Measurements from ENCODE around the gene CDH12. TPM values are rescaled to one million over a fixed set of nuclear protein-coding genes. Genes with fewer than 3 reads are reported as not detected.

CDH12 gene
- total RNA-seq, 1 donor from 2014 or later = 0.26 TPM

GRCh38 chr5:22846693-22847092 lies 6.5 kb downstream of the CDH12 start:
- H3K27ac Mint-ChIP-seq (ENCODE audit: unreplicated experiment) = no peak overlapping the region
- no peaks in the 10 kb centered on the region for H3K4me1 Mint-ChIP-seq (ENCODE audit: unreplicated experiment)
- H3K36me3 Mint-ChIP-seq (ENCODE audit: low read depth, unreplicated experiment) = no peaks in the 10 kb centered on the region
- H3K27me3 Mint-ChIP-seq (ENCODE audit: unreplicated experiment) = no peaks in the 10 kb centered on the region
- no peak overlapping the region for H3K4me3 Mint-ChIP-seq (ENCODE audit: unreplicated experiment)
- no peak for DNase-seq (ENCODE audit: low spot score)
- TF ChIP-seq, protein P1, sequence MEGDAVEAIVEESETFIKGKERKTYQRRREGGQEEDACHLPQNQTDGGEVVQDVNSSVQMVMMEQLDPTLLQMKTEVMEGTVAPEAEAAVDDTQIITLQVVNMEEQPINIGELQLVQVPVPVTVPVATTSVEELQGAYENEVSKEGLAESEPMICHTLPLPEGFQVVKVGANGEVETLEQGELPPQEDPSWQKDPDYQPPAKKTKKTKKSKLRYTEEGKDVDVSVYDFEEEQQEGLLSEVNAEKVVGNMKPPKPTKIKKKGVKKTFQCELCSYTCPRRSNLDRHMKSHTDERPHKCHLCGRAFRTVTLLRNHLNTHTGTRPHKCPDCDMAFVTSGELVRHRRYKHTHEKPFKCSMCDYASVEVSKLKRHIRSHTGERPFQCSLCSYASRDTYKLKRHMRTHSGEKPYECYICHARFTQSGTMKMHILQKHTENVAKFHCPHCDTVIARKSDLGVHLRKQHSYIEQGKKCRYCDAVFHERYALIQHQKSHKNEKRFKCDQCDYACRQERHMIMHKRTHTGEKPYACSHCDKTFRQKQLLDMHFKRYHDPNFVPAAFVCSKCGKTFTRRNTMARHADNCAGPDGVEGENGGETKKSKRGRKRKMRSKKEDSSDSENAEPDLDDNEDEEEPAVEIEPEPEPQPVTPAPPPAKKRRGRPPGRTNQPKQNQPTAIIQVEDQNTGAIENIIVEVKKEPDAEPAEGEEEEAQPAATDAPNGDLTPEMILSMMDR (IDR thresholded peaks at IDR 0.05; ENCODE audit: unreplicated experiment) = no peak
- no peaks in the 10 kb centered on the region for H3K9me3 Mint-ChIP-seq (ENCODE audit: unreplicated experiment)

DNA sequence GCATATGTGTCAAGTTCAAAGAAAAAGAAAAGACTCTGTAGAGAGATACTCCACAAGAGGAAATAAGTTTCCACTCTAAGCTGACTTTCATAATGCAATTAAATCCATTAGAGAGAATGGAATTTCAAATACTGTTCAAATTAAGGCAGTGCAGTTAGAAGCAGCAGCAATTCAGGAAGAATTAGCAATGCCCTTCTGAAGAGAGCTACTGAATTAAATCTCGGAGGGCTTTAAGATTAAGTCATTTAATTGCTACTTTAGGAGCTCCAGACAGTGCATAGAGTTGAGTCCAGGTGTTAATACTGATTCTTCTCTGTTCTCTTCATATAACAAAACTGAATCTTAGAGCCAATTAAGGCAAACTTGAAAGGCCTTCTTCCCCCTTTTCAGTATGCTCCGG lies 8.5 kb downstream of the CDH12 start:
- H3K4me3 Mint-ChIP-seq (ENCODE audit: unreplicated experiment) = no peak overlapping the region
- DNase-seq (ENCODE audit: low spot score) = no peak
- no peaks in the 10 kb centered on the region for H3K36me3 Mint-ChIP-seq (ENCODE audit: low read depth, unreplicated experiment)
- H3K27ac Mint-ChIP-seq (ENCODE audit: unreplicated experiment) = no peak overlapping the region
- H3K9me3 Mint-ChIP-seq (ENCODE audit: unreplicated experiment) = no peaks in the 10 kb centered on the region
- no peaks in the 10 kb centered on the region for H3K27me3 Mint-ChIP-seq (ENCODE audit: unreplicated experiment)
- TF ChIP-seq, protein P1 (IDR thresholded peaks at IDR 0.05; ENCODE audit: unreplicated experiment) = no peak
- no peaks in the 10 kb centered on the region for H3K4me1 Mint-ChIP-seq (ENCODE audit: unreplicated experiment)

DNA sequence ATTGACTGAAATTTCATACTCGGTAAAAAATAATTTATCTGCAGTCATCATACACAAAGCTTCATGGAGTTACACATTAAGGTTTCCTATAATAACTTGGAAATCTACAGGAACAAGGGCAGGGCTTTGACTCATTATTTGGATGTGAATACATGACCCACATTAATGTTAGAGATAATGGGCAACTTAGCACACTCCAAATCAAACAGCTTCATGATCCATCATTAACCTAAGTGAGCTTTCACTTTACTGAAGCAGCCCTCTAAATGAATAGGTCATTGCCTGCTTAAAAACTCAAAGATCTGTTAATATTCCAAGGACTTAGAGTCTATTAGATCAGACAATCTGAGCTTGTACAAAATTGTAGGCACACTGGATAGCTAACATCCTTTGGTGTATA lies 9.0 kb downstream of the CDH12 start:
- TF ChIP-seq, protein P1 (IDR thresholded peaks at IDR 0.05; ENCODE audit: unreplicated experiment) = no peak
- Mint-ChIP-seq H3K27me3 (ENCODE audit: unreplicated experiment) (no peaks in the 10 kb centered on the region), H3K36me3 (ENCODE audit: low read depth, unreplicated experiment) (no peaks in the 10 kb centered on the region), H3K4me3 (ENCODE audit: unreplicated experiment) (no peak overlapping the region), H3K4me1 (ENCODE audit: unreplicated experiment) (no peaks in the 10 kb centered on the region), H3K9me3 (ENCODE audit: unreplicated experiment) (no peaks in the 10 kb centered on the region), H3K27ac (ENCODE audit: unreplicated experiment) (no peak overlapping the region)
- DNase-seq (ENCODE audit: low spot score) = no peak

DNA sequence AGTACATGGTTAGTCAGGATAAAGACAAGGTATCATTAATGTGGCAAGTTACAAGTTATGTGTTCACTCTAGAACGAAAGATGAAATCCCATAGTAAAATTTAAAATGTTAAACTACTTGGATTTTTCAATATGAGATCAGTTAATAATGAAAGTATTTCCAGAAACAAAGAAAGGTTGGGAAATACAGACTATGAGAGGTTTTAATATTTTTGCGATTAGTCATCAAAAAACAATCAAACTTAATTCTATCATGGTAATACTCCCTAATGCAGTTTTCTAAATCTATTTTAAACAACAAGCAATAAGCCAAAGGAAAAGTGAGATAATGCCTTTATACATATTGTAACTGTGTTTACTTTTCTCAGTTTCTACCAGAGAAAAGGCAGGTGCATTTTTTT lies 10.6 kb downstream of the CDH12 start:
- TF ChIP-seq, protein P1 (IDR thresholded peaks at IDR 0.05; ENCODE audit: unreplicated experiment) = no peak
- H3K27ac Mint-ChIP-seq (ENCODE audit: unreplicated experiment) = no peak overlapping the region

DNA sequence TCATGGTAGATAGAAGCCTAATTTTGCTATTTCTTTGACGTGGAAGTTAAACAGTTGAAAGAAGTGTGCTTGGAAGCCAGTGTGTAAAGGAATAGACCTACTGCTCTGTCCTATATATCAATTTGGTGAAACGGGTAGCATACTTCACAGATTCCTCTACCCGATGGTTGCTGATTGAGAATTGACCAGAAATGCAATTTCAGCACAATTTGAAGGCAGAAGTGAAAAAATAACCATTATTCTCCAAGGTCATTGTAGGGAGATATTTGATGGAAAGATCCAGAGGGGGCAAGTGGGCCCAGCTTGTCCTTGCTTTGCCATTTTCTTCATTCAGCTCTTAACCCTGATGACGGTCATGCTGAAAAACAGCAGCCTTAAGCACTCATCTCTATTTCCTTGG lies 15.3 kb downstream of the CDH12 start:
- Mint-ChIP-seq H3K36me3 (ENCODE audit: low read depth, unreplicated experiment) (no peaks in the 10 kb centered on the region), H3K9me3 (ENCODE audit: unreplicated experiment) (no peaks in the 10 kb centered on the region)

More for the DNA sequence above, 10.6 kb downstream of the CDH12 start:
- DNase-seq (ENCODE audit: low spot score) = no peak
- H3K36me3 Mint-ChIP-seq (ENCODE audit: low read depth, unreplicated experiment) = no peaks in the 10 kb centered on the region
- H3K4me1 Mint-ChIP-seq (ENCODE audit: unreplicated experiment) = no peaks in the 10 kb centered on the region
- H3K27me3 Mint-ChIP-seq (ENCODE audit: unreplicated experiment) = no peaks in the 10 kb centered on the region
- H3K9me3 Mint-ChIP-seq (ENCODE audit: unreplicated experiment) = no peaks in the 10 kb centered on the region
- H3K4me3 Mint-ChIP-seq (ENCODE audit: unreplicated experiment) = no peak overlapping the region

More for the DNA sequence above, 15.3 kb downstream of the CDH12 start:
- H3K27ac Mint-ChIP-seq (ENCODE audit: unreplicated experiment) = no peak overlapping the region
- no peak overlapping the region for H3K4me3 Mint-ChIP-seq (ENCODE audit: unreplicated experiment)
- H3K27me3 Mint-ChIP-seq (ENCODE audit: unreplicated experiment) = no peaks in the 10 kb centered on the region
- H3K4me1 Mint-ChIP-seq (ENCODE audit: unreplicated experiment) = no peaks in the 10 kb centered on the region
- DNase-seq (ENCODE audit: low spot score) = no peak
- TF ChIP-seq, protein P1 (IDR thresholded peaks at IDR 0.05; ENCODE audit: unreplicated experiment) = no peak

Data from endothelial cell (in vitro differentiated cells).